Glomerular endothelial cell (primary cell): ENCODE results near the gene ST3GAL2. TPM values are rescaled to one million over a fixed set of nuclear protein-coding genes. Genes with fewer than 3 reads are reported as not detected.

Experiments used
- DNase-seq: peaks from one replicate; pipeline ENCODE4 v3.0.0-alpha.2; 2011; ENCODE audit warnings: low read depth, low spot score; ENCODE audit errors: extremely low read depth
- total RNA-seq: library from RNA; depleted of rRNA; stranded (reverse); fragments of >200 nt; gene quantifications from 2 replicates; pipeline ENCODE4 v1.2.3, GENCODE V29; 2015

Gene ST3GAL2, protein sequence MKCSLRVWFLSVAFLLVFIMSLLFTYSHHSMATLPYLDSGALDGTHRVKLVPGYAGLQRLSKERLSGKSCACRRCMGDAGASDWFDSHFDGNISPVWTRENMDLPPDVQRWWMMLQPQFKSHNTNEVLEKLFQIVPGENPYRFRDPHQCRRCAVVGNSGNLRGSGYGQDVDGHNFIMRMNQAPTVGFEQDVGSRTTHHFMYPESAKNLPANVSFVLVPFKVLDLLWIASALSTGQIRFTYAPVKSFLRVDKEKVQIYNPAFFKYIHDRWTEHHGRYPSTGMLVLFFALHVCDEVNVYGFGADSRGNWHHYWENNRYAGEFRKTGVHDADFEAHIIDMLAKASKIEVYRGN
- 38.6 and 58.3 TPM in 2 replicates for total RNA-seq

DNA sequence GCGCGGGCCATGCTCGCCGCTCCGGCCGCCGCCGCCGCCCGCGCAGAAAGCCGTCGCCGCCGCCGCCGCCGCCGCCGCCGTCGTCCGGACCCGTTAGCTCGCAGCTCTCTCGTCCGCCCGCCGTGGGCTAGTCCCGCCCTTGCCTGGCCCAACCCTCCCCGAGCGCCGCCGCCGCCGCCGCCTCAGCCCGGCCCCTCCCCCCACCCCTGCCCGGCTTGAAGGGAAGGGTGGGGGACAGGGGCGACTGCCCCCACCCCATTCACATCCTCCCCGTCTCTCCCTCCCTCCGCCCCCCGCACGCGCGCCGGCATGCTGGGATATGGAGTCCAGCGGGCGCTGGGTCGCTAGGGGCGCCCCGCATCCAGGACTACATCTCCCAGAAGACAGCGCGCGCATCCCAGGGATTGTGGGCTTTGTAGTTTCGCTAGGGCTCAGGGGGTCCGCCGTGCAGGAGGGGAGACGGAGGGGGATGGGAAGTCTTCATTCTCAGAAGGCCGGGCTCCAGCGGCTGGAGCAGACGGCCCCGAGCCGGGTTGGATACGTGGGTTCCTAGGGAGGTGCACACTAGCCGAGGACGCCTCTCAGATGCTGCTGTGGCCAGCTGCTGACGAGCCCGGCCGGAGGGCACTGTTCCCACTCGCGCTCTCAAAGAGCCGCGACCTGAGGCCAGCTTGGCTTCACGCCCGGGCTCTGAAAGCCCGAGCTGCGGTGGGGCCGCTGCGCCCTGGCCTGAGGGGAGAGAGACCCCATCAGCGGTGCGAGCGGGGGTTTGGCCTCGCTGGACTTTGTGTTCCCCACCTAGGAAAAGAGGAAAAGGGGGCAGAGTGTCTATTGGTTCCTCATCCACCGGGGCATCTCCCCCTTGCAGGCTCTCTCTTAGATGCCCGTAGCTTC is at the start of gene ST3GAL2:
ST3GAL2 (minus strand) TSS at position 132 of the 894 bp plus-strand sequence. CDS start 40,570 bp downstream, outside the sequence.
- no peak for DNase-seq

DNA sequence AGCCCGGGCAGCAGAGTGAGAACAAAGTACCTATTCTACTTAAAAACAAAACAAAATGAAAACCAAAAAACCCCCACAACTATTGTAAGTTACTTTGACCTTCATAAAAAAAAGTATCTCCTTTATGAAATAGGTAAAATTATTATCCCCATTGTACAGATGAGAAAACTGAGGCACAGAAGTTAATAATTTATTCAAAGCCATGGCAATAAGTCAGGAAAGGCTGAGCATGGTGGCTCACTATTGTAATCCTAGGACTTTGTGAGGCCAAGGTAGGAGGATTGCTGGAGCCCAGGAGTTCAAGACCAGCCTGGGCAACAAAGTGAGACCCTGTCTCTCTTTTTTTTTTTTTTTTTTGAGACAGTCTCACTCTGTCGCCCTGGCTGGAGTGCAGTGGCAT is 46.0 kb upstream of the ST3GAL2 start:
- DNase-seq: no peak

DNA sequence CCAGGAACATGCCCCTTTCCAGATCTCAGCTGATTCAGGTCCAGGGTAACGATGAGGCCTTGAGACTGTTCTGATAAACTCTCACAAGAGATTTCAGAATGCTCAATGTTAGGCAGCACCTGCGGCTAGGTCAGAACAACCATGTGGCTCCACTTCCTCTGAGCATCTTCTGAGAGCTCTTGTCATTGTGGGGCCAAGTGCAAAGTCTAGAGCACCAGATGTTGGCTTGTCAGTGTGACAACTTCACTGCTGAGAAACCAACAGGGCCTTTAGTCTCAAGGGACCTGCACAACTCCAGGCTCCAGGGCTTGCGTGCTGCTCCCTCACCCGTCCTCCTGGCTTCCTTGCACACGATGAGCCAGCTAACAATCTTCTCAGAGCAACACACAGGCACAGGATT is 44.5 kb upstream of the ST3GAL2 start:
- no peak for DNase-seq

DNA sequence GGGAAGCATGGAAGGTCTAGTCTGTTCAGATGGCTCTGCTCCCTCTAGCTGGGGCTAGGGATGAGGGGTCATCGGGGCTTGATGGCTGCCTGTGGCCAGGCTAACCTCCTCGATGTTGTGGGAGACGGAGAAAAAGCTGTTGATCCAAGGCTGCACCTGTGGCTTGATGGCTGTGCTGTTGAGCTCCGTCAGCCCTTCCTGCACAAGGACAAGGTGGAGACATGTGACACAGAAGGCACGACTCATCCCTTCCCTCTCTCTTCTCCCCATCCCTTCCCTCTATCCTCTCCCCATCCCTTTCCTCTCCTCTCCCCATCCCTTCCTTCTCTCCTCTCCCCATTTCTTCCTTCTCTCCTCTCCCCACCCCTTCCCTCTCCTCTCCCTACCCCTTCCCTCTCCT is 43.7 kb upstream of the ST3GAL2 start:
- DNase-seq: no peak

DNA sequence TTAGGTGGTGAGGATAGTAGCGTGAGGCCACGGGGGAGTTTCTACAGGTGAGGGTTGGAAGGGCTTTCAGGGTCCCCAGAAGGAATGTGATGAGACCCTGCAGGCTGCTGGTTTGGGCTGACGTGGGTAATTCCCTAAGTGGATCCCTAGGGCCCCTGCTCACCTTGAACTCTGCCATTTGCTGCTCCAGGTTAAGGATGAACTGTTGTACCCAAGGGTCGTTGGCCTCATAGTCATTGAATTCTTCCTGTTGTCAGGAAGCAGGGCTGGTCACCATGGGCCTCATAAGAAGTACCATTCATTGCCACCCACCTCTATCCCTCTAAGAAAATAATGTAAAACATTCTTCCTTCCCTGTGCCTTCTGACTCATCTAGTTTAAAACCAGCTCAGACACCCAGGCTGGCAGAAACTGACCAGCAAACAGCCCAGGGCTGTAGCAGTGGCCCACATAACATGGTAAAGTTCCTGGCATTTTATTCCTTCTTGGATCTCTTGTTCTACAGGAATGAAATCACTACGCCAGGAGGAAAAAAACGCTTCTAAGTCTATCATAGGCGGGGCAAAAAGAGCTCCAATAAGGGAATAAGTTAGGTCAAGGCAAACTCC is 43.1 kb upstream of the ST3GAL2 start:
- DNase-seq: no peak

DNA sequence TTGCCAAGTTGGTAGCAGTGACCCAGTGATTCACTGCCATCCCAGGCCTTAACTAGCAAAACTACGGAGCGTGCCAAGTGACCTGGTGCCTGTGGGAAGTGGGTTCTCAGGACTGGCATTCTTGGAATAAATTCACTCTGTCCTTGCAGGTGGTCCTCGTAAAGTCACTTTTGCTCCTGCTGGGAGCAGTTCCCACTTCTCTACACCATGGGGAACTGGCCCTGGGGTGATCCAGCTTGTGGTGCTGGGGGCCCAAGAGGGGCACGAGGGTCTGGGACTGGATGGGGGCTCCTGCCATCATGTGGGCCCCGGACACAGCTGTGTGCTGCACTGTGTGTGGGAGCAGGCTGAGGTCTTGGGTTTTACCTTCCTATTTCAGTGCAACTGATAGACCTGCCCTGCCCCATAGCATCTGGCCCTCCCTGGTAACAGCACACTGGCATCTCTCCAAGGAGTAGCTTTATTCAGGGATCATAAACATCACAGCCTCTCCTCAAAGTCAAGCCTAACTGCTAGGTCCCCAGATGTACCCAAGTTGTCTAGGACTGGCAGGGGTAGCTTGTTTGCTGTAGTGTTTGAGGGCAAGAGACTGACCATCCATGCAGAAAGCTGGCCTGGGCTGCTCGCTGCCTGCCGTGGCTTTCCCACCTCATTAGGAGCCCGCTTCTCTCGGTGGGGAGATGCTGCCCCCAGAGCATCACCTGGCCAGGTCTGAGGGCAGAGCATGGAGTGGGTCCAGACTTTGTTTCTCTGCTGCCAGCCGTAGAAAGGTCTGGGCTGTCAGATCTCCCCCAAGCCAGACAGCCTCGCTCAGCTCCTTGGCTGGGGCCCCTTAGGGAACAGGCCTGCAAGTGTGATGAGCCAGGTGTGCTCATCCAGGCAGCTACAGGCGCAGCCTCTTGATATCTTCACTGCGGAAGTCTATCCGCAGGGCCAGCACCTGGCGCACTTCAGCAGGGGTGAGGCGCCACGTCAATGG is 41.5 kb upstream of the ST3GAL2 start:
- no peak for DNase-seq

DNA sequence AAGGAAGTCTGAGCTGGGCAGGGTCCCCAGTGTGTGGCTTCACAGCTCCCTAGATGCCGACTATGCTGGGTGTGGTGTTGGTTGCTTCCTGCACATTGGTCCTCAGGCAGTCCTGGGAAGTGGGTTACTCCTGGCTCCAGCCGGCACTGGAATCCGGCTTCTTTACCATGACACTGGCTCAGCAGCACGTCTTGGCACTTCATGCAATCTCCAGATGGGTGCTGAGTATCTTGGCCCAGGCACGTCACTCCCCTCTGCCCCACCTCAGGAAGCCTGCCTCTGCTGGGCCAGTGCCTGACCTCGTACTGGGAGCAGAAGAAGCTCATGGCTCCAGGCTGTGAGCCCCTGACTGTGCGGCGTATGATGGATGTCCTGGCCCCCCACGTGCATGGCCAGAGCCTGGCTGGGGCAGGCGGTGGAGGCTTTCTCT is 40.0 kb upstream of the ST3GAL2 start:
- no peak for DNase-seq

DNA sequence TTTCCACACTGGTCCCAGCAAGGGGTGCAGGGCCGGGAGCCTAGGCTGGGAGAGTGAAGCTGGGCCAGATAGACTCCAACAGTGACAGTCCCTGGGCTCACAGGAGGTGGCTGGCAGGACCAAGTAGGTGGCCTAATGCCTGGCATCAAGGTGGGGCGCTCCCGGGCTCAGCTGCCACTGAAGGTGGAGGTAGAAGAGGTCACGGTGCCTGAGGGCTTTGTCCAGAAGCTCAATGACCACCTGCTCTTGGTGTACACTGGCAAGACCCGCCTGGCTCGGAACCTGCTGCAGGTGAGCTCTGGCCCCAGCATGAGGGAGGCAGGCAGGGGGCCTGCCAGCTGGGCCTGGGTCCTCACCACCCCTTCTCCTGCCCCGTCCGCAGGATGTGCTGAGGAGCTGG is 39.3 kb upstream of the ST3GAL2 start:
- DNase-seq: no peak

DNA sequence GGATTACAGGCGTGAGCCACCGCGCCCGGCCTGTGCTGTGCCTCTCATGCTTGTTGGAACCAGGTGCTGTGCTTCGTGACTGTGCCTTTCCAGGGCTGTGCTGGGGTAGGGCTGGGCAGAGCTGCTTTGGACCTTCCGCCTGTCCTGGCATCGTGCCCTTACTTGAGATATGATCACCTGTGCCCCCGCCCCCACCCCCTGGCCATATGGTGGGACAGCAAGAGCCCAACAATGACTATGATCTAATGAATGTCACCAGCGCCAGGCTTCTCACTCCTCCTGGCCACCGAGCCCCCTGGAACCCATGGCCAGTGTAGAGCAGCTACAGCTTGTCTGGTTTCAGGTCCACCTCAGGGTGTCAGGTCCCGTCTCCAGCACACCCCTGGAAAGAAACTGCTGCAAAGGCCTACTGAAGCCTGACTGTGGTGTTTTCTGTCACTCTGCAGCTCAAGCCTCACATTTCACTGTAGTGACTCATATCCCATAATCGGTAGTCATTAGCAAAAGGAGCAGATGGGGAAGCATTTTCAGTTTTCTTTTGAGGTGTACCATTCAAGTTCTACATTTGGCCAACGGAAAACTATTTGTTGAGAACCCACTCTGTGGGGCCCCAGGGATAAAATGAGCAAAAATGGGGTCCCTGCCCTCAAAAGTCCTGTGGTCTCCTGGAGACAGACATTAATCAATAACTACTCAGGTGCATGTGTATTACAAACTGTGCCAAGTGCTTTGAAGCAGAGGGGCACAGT is 37.5 kb upstream of the ST3GAL2 start:
- peak; percentile 34 for DNase-seq

DNA sequence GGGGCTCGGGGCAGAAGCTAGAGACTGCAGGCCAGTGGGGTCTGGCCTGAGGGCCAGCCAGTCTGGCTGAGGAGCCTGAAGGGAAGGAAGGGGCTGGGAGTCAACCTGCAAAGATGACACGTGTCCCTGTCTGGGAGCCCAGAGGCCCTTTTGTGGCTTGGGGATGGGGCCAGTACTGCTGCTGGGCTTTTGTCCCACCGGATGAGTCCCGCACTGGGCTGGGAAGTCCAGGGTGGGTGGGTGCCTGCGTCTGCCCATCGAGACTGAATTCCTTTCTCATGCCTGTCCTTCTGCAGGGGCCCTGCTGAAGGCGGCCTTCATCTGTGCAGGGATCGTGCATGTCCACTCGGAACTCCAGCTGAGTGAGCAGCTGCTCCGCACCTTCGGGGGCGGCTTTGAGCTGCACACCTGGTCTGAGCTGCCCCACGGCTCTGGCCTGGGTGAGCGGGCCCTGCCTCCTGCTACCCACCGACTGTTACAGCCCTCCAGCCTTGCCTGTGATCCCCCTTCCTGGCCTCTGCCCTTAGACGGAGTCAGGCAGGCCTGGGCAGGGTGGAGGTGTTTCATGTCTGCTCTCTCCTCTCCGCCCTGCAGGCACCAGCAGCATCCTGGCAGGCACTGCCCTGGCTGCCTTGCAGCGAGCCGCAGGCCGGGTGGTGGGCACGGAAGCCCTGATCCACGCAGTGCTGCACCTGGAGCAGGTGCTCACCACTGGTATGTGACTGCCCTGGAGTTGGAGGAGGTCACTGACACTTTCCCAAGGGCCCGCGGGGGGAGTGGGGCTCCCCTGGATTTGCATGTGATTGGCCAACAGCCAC is 36.4 kb upstream of the ST3GAL2 start:
- DNase-seq: no peak

DNA sequence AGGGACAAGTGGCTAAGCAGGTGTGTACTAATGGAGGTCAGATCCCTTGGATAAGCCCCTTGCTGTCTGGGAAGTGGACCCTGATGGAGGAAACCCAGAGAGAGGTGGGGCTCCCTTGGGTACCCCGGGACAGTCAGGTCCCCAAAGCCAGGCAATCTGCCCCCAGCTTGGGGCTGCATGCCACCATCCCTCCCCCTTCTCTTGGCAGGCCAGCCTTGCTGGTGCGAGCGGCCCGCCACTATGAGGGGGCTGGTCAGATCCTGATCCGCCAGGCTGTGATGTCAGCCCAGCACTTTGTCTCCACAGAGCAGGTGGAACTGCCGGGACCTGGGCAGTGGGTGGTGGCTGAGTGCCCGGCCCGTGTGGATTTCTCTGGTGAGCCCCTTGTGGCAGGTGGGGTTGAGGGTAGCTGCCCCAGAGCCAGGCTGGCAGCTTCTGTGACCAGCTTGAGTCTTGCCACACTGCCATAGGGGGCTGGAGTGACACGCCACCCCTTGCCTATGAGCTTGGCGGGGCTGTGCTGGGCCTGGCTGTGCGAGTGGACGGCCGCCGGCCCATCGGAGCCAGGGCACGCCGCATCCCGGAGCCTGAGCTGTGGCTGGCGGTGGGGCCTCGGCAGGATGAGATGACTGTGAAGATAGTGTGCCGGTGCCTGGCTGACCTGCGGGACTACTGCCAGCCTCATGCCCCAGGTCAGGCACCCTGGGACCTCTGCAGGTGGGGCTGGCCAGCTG is 35.6 kb upstream of the ST3GAL2 start:
- DNase-seq: no peak

DNA sequence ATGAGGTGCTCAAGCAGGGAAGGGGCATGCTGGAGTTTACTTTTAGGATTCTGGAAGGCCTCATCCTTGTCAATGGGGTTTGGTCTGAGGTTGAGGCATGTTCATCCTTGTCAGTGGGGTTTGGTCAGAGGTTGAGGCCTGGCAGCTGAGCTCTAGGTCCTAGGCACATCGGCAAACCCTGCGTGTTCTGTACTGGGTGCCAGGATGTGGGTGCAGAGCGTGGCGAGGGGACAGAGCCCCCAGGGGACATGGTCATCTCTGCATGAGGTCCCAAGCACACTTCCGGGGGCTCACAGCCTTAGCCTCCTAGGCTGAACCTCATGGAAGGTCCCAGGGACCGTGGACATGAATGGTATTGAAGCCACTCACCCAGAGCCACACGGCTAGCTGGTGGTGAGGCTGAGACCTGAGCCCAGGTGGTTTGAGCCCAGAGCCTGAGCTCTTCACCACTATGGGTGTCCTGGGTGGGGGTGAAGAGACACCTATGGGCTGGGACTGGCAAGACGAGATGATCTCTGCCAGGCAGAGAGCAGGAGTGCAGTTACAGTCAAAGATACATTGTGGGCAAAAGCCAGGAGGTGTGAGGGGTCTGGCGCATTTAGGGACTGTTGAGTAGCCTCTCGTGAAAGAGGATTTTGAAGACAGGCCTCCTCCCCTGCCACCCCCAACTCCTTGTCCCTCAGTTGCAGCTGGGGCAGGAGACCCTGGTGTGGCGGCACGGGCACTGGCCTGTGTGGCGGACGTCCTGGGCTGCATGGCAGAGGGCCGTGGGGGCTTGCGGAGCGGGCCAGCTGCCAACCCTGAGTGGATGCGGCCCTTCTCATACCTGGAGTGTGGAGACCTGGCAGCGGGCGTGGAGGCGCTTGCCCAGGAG is 34.8 kb upstream of the ST3GAL2 start:
- no peak for DNase-seq

DNA sequence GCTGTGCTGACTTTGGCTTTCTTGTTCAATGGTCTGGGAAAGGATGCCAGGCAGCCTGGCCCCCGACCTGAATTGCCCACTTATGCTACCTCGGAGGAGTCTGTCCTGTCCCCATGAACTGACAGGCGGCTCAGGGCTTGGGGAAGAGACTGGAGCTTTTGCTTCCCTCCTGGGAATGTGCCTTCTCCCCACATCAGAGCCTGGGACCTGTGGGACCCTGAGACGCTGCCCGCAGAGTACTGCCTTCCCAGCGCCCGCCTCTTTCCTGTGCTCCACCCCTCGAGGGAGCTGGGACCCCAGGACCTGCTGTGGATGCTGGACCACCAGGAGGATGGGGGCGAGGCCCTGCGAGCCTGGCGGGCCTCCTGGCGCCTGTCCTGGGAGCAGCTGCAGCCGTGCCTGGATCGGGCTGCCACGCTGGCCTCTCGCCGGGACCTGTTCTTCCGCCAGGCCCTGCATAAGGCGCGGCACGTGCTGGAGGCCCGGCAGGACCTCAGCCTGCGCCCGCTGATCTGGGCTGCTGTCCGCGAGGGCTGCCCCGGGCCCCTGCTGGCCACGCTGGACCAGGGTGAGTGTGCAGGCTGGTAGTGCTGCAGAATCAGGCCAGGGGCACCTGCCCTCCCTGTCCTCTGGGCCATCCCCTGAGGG is 34.0 kb upstream of the ST3GAL2 start:
- no peak for DNase-seq

DNA sequence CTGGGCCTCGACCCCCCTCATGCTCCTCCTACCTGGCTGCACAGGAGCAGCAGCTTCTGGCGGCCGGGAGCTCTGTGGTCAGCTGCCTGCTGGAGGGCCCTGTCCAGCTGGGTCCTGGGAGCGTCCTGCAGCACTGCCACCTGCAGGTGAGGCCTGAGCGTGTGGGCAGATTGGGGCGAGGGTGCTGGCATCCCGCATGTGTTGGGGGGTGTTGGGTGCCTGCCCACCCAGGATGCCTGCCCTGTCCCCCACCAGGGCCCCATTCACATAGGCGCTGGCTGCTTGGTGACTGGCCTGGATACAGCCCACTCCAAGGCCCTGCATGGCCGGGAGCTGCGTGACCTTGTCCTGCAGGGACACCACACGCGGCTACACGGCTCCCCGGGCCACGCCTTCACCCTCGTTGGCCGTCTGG is 32.0 kb upstream of the ST3GAL2 start:
- DNase-seq: no peak

DNA sequence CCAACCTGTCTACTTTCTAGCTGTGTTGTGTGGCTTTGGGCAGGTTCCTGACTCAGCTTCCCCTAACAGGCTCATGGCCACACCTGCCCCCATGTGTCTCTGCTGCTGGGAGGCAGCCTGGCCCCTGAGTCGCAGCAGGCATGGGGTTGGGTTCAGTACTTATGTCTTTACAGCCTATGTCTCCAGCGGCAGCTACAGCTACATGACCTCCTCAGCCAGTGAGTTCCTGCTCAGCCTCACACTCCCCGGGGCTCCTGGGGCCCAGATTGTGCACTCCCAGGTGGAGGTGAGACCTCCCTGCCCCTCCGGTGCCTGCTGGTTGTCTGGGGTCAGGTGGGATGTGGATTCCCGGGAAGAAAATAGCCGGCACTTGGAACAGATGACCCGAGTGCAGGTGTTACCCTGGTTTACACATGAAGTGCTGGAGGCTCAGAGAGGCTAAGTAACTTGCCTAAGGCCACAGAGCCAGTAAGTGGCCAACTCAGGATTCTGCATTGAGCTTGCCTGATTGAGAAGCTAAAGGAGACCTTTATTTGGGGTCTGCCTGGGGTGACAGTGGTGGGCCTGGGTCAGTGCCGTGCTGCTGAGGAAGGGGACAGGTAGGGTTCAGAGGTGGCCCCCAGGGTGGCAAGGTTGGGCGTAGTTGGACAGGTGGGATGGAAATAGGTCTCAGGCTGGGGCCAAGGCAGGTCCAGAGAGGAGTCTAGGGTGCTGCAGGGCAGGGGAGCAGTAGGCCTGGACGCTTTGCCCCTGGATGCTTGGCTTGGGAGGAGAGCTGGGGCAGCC is 31.4 kb upstream of the ST3GAL2 start:
- DNase-seq: no peak
